Thyroid gland (tissue), 4 donors: Measurements from ENCODE around the gene MSH2. TPM values are rescaled to one million over a fixed set of nuclear protein-coding genes. Genes with fewer than 3 reads are reported as not detected.

Experiments used
- DNase-seq, 2 donors: peaks; one replicate each; pipeline ENCODE4 v3.0.0-alpha.2; 2019
- H3K27ac ChIP-seq, 3 donors: fragments of 200-600 bp; sonication (generic); 1 replicate in 2 of 3; 2 replicates in 1 of 3; pipeline ENCODE4 v1.5.1; 2016 to 2019; ENCODE audit warnings: mild to moderate bottlenecking in 1 of 3, moderate library complexity in 1 of 3
- H3K27me3 ChIP-seq: fragments of 200-600 bp; sonication (generic); one replicate; pipeline ENCODE4 v1.5.1; 2019
- H3K36me3 ChIP-seq, 2 donors: fragments of 200-600 bp; sonication (generic); one replicate each; pipeline ENCODE4 v1.5.1; 2016 to 2019
- H3K4me1 ChIP-seq, 2 donors: fragments of 200-600 bp; sonication (generic); one replicate each; pipeline ENCODE4 v1.5.1; 2017 to 2019
- H3K4me3 ChIP-seq, 3 donors: fragments of 200-600 bp; sonication (generic); replicated peaks in 1 of 3; 1 replicate in 2 of 3; 2 replicates in 1 of 3; pipeline ENCODE4 v1.5.1; 2016; ENCODE audit warnings: mild to moderate bottlenecking in 1 of 3
- H3K9me3 ChIP-seq: fragments of 200-600 bp; sonication (generic); one replicate; pipeline ENCODE4 v1.5.1; 2017
- CTCF ChIP-seq, 6 experiments: fragments of 200-600 bp in 3 of 6; fragments of 450-650 bp in 3 of 6; sonication (generic) in 3 of 6; IDR thresholded peaks; one replicate each; pipeline ENCODE4 v1.5.1; 2016 to 2019; ENCODE audit warnings: antibody characterized with exemption in 6 of 6, mild to moderate bottlenecking in 2 of 6, inconsistent platforms in 1 of 6, moderate library complexity in 1 of 6
- POLR2A ChIP-seq, 2 donors: fragments of 450-650 bp; IDR thresholded peaks; one replicate each; pipeline ENCODE4 v1.6.1; 2017; ENCODE audit warnings: antibody characterized with exemption in 2 of 2, mild to moderate bottlenecking in 2 of 2, moderate library complexity in 1 of 2
- WGBS, 2 donors: methylation state at CpG; one replicate each; pipeline ENCODE4 v1.1.5; 2017; 5-methylcytosine and 5-hydroxymethylcytosine counted together
- intact Hi-C: fragments of 100-400 bp; cut with DNase I; formaldehyde crosslinking; loops from one replicate; pipeline ENCODE4 v1.15.1; 2023
- total RNA-seq, 4 donors: library from RNA; depleted of rRNA; stranded (reverse); fragments of >200 nt; gene quantifications; one replicate each; pipeline ENCODE4 v1.2.3, GENCODE V29; 2016

The MSH2 gene
- total RNA-seq, 4 donors from 2014 or later = 21.7 to 28.4 (median 24.3) TPM

- no peaks in the 10 kb centered on the region for H3K36me3 ChIP-seq
- H3K4me3 ChIP-seq = no peak overlapping the region
- no peaks in the 10 kb centered on the region for H3K9me3 ChIP-seq
- intact Hi-C loops = no loop called here
- no peaks in the 10 kb centered on the region for H3K27me3 ChIP-seq
- H3K27ac ChIP-seq = no peak overlapping the region
- H3K4me1 ChIP-seq = no peaks in the 10 kb centered on the region
- no peak for TF ChIP-seq CTCF (IDR thresholded peaks at IDR 0.05)
- 89 to 94% methylated on average over 6 of the region's 6 CpGs for WGBS, 2 donors
- DNase-seq = no peak
Measured at GRCh38 chr2:47509821-47510385, 106.9 kb downstream of the MSH2 start.

- WGBS, 2 donors = 89 to 91% methylated on average over 4 of the region's 4 CpGs
- no peaks in the 10 kb centered on the region for H3K9me3 ChIP-seq
- no peaks in the 10 kb centered on the region for H3K4me1 ChIP-seq
- H3K27ac ChIP-seq = no peak overlapping the region
- intact Hi-C loops = no loop called here
- H3K27me3 ChIP-seq = no peaks in the 10 kb centered on the region
- DNase-seq = no peak
- TF ChIP-seq POLR2A (IDR thresholded peaks at IDR 0.05) = no peak
- no peak for TF ChIP-seq CTCF (IDR thresholded peaks at IDR 0.05)
- H3K4me3 ChIP-seq = no peak overlapping the region
- no peaks in the 10 kb centered on the region for H3K36me3 ChIP-seq
Measured at GRCh38 chr2:47510745-47511144, 107.8 kb downstream of the MSH2 start.

GRCh38 chr2:47512581-47513083, 109.7 kb downstream of the MSH2 start:
- Histone ChIP-seq H3K27ac (no peak overlapping the region), H3K36me3 (no peaks in the 10 kb centered on the region), H3K9me3 (no peaks in the 10 kb centered on the region), H3K4me3 (no peak overlapping the region), H3K4me1 (no peaks in the 10 kb centered on the region), H3K27me3 (no peaks in the 10 kb centered on the region)
- TF ChIP-seq POLR2A (IDR thresholded peaks at IDR 0.05) (no peak), CTCF (IDR thresholded peaks at IDR 0.05) (no peak)
- intact Hi-C loops = no loop called here
- DNase-seq = no peak
- 94 to 100% methylated on average over 1 of the region's 1 CpG for WGBS, 2 donors

- intact Hi-C loops = no loop called here
Measured at GRCh38 chr2:47513981-47514520, 111.1 kb downstream of the MSH2 start.

More at GRCh38 chr2:47513981-47514520, 111.1 kb downstream of the MSH2 start:
- Histone ChIP-seq H3K4me1 (no peaks in the 10 kb centered on the region), H3K36me3 (no peaks in the 10 kb centered on the region), H3K4me3 (no peak overlapping the region), H3K27me3 (no peaks in the 10 kb centered on the region), H3K9me3 (no peaks in the 10 kb centered on the region), H3K27ac (no peak overlapping the region)
- TF ChIP-seq CTCF (IDR thresholded peaks at IDR 0.05) (no peak), POLR2A (IDR thresholded peaks at IDR 0.05) (no peak)
- 96 to 99% methylated on average over 7 of the region's 7 CpGs for WGBS, 2 donors
- no peak for DNase-seq
